Measurements from ENCODE around the gene ZC3H12C.
"Not testable (repeated sequence)": the region's sequence is repeated elsewhere in the genome, so short reads cannot be mapped to it uniquely, and the experiment has no call there.

ZC3H12C gene

DNA sequence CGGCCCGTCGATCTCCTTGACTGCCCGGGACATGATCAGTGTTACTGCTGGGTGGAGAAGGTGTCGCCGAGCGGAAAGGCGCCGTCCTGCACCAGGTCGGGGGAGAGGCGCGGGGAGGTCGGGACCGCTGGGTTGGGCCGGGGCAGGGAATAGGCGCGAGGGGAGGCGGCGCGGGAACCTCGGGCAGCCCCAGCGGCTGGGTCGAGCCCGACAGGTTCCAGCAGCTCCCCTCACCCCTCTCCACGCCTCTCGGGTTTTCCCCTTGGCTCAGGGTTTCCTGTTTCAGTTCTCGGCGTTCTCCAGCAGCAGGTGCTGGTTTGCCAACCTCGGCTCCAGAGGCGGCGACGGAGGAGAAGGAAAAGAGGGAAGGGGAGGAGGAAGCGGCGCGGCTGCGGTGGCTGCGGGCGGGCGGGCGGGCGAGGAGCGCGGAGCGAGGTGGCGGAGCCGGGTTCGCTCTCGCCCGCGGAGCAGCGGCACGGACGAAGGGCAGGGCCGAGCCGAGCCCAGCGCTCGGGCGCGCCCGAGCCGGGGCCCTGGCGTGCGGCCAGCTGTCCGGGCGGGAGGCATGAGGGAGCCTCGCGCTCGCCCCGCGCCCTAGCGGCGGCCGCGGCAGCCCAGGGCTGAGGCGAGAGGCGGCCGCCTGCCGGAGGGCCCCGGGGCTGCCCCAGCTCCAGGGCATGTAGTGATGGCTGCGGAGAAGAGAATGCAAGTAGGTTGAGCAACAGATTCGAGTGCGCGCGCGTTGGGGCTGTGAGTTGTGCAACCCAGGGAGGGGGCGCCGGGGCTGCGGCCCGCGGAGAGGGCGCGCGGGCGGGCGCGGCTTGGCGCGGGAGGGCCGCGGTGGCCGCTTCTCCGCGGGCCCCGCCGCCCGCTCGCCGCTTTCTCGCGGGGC, at the start of gene ZC3H12C:
TSS of gene ZC3H12C (plus strand) at position 878 of the 892 bp plus-strand sequence. CDS start 20 bp downstream, outside the sequence.
- DNase-seq (ENCODE audit: low read depth), result no peak

DNA sequence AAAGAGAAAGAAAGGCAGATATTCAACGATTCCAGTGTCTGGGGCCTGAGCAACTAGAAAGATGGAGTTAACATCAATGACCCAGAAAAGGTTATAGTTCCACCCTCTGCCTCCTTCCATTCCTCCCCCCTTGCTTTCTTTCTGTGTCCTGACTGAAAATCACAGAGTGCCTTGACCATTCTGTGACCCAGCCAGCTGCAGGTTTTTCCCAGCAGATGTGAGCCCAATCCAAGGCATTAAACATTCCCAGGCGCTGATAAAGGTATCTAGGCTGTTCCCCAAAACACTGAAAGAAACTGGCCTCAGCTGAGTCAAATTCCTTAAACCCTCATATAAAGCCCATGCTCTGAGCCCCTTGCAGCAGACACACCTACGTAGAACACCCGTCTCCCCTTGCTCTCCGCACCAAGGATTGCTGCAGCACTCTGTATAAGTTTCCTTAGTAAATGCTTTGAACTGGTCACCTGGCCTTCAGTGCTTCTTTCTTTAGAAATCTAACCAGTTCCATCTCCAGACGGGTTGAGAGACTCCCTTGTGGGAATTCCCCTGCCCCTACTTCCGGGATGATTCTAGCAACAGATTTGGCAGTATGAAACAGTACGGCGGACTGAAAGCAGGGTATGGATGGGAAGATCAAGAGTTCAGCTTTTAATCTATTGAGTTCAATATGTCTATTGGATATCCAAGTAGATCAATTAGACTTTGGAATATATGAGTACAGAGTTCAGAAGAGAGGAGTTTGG, 48.8 kb upstream of the ZC3H12C start:
- DNase-seq (ENCODE audit: low read depth), result no peak

DNA sequence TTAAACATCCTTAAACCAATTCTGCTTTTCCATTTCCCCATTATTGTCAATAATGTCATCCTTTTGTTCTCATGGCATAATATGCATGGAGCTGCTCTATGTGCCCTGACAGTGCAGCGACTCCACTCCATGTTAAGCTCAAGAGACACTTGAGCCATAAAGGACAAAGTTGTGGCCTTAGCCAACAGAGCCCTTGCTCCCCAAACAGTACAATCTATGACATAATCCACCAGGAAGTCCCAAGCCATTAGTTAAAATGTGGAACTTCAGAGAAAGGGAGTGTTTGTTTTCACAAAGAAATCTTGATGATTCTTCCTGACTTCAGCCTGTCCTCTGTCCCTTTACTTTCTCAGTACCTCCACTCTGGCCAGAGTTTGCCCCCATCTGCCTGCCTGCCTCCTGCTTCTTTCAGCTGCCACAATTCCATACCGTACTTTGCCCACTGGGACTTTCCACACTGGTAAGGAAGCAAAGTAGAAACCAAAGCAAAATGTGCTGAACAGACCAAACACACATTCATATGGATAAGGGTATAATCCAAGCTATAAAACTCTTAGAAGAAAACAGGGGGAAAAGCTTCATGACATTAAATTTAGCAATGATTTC, 46.3 kb upstream of the ZC3H12C start:
- DNase-seq (ENCODE audit: low read depth), result no peak

DNA sequence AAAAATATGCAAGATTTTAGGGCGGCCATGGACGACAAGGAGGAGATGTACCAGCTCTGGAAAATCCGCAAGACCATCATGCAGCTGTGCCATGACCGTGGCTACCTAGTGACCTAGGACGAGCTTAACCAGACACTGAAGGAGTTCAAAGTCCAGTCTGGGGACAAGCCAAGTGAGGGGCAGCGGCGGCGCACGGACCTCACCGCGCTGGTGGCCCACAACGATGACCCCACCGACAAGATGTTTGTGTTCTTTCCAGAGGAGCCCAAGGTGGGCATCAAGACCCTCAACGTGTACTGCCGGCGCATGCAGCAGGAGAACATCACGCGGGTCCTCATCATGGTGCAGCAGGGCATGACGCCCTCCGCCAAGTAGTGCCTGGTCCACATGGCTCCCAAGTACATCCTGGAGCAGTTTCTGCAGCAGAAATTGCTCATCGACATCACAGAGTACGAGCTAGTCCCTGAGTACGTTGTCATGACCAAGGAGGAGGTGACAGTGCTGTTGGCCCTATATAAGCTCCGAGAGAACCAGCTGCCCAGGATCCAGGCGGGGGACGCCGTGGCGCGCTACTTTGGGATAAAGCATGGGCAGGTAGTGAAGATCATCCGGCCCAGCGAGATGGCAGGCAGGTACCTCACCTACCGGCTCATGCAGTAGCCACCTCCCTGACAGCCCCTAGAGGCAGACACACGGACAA, 43.5 kb upstream of the ZC3H12C start:
- DNase-seq (ENCODE audit: low read depth), result no peak

DNA sequence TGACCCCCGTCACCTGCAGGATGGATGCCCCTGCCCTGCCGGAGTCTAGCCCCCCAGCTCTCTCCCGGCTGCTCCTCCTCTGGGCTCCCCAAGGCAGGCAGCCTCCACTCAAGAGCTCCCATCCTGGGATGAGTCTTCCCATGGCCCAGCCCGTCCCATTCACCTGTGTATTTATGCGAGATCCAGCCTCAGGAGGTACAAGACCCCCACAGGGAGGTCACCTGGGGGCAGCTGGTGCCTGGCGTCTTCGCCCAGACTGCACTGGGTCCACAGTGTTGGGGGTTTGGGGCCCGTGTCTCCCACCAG, 43.0 kb upstream of the ZC3H12C start:
- DNase-seq (ENCODE audit: low read depth), result no peak

DNA sequence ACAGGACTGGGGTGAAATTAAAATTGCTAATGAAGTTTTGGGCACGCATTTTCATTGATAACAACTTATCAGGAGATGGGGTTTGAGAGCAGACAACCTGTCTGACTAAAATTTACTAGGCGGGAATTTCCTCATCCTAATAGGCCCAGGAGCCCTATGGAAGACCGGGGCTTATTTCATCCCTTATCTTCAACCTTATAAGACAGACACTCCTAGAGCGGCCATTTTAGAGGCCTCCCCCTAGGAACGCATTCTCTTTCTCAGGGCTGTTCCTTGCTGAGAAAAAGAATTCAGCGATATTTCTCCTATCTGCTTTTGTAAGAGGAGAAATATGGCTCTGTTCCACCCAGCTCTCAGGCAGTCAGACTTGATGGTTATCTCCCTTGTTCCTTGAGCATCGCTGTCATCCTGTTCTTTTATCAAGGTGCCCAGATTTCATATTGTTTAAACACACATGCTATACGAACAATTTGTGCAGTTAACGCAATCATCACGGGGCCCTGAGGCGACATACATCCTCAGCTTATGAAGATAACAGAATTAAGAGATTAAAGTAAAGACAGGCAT, 39.3 kb upstream of the ZC3H12C start:
- DNase-seq (ENCODE audit: low read depth), result no peak

DNA sequence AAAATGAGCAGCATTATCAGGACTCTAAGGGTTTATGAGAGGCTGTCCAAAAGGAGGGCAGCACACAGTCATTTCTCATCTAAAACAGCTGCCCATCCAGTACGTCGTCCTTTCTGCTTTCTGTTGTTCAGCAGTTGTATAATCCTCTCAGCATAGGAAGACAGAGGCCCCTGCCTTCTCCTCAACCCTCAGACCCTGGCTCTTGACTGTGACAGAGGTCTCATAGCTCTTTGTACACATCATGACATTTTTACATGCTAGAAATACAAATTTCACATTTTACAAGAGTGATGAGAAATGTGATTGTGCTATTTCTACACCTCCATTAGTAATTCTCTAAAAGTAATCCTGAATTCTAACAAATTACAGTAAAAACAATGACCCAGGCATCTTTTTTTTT, 36.2 kb upstream of the ZC3H12C start:
- no peak for DNase-seq (ENCODE audit: low read depth)

DNA sequence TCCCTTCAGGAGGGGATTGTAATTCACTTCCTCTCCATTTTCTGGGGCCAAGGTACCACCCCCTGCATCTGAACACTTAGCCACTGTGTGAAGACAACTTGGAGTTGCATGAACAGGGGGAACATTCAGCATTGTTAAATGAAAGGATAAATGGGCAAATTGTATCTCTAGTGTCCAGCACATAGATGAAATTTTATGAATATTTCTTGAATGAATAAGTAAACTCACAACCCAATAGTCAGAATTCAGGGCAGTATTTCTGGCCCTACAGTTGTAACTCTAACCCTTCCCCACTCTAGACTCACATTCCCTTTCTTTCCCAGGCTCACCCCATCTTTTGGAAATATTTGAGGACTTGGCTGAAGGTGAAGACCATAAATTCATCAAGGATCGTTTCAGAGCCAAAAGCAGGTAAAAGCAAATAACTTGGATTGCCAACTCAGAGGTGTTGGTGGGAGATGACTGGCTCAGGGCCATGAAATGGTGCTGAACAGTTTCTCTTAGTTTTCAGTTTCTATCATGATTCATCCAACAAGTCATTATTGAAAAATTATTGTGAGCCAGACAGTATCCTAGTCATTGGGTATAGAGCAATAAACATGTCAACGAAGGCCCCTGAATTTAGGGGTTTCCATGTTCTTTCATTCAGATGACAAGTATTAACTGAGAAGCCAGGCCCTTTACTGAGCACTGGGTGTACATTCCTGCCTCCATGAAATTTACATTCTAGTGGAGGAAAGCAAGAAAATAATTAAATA, 33.3 kb upstream of the ZC3H12C start:
- DNase-seq (ENCODE audit: low read depth), result no peak

GRCh38 chr11:110061296-110061695, 31.9 kb upstream of the ZC3H12C start:
- no peak for DNase-seq (ENCODE audit: low read depth)

DNA sequence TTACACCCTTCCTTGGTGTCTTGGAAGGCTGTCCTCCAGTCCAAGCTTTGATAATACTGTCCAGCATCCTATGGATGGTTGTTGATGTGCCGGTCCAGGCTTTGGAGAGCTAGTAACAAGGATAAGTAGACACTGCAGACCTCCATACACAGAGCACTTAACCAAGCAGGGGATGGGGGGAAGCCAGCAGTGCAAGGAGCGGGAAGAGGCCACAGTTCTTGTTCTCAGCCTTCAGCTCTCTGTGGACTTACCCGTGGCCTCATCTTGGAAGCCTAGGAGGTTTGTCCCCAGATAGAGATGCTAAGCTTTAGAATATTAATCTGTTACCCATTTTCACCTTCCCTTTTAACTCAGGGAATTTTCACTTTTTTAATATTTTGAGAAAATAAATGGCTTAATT, 30.9 kb upstream of the ZC3H12C start:
- DNase-seq (ENCODE audit: low read depth), result no peak

GRCh38 chr11:110065189-110065588, 28.0 kb upstream of the ZC3H12C start:
- no peak for DNase-seq (ENCODE audit: low read depth)

DNA sequence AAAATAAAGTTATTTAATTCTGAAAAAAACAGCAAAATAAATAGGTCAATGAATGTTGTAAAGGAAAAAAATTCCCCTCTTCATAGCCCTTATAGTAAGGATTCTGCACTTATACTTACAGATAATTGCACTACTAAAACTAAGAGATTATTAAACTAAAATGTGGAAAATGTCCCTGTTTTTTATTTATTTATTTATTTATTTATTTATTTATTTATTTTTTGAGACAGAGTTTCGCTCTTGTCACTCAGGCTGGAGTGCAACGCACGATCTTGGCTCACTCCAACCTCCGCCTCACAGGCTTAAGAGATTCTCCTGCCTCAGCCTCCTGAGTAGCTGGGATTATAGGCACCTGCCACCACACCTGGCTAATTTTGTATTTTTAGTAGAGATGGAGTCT, 25.2 kb upstream of the ZC3H12C start:
- not testable (repeated sequence) for DNase-seq (ENCODE audit: low read depth)

GRCh38 chr11:110069158-110069737, 23.9 kb upstream of the ZC3H12C start:
- DNase-seq (ENCODE audit: low read depth), result no peak

GRCh38 chr11:110070176-110070575, 23.0 kb upstream of the ZC3H12C start:
- no peak for DNase-seq (ENCODE audit: low read depth)

DNA sequence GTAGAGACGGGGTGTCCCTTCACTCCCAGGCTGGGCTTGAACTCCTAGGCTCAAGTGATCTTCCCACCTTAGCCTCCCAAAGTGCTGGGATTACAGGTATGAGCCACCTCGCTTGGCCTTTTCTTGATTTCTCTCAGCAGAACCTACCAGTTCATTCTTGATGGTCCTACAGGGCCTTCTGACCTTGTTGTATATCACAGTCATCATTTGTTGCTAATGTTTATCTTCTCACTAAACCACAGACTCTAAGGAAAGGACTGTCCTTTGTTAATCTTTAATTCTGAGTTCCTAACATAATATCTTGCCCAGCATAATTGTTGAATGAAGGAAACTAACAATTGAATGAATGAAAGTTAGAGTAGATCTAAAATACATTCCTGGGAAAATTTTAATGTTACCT, 22.0 kb upstream of the ZC3H12C start:
- no peak for DNase-seq (ENCODE audit: low read depth)

DNA sequence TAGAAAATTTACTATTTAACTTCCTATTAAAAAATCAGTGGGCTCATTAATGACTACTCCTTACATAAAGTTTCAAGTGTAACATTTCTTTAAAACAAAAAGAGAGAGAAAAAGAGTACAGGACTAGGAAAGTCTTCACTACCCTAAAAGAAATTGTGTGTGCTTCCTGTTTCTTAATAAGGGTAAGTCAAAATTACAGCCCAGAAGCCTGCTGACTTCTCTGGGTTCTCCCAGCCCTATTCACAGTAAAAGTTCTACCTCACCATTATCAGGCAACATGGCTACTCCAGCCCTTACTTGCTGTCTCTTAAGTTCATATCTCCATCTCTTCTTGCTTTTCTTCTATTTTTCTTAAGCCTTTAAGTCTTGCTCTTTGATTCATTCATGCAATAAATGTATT, 20.3 kb upstream of the ZC3H12C start:
- DNase-seq (ENCODE audit: low read depth), result no peak

DNA sequence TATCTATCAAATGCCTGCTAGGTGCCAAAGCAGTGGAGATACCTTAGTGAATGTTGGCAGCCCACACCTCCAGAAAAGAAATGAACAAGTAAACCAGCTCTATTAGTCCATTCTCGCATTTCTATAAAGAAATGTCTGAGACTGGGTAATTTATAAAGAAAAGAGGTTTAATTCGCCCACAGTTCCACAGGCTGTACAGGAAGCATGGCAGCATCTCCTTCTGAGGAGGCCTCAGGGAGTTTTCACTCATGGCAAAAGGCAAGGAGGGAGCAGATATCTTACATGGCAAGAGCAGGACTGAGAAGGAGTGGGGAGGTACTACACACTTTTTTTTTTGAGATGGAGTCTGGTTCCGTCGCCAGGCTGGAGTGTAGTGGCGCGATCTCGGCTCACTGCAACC, 18.7 kb upstream of the ZC3H12C start:
- no peak for DNase-seq (ENCODE audit: low read depth)

GRCh38 chr11:110075105-110075846, 17.9 kb upstream of the ZC3H12C start:
- no peak for DNase-seq (ENCODE audit: low read depth)

GRCh38 chr11:110075847-110076208, 17.4 kb upstream of the ZC3H12C start:
- DNase-seq (ENCODE audit: low read depth), result no peak

DNA sequence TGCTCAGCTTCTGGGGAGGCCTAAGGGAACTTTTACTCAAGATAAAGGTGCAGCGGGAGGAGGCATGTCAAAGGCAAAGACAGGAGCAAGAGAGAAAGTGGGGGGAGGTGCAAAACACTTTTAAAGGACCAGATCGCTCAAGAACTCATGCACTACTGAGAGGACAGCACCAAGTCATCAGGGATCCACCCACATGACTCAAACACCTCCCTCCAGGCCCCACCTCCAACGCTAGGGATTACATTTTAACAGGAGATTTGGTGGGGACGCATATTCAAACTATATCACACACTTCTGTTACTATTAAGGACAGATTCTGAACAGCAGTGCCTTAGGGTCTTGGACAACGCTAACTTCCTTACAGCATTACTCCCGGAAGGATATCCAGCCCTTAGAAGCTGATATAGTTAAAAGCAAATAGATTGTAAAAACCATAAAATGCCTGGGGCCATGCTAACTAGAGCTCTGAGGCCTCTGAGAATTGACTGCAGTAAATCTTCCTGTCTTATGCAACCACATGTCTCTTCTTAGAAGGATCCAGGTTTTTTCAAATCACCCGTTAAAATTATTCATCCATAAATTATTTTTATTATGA, 16.7 kb upstream of the ZC3H12C start:
- no peak for DNase-seq (ENCODE audit: low read depth)
